Neuron (in vitro differentiated cells): ENCODE results near the gene PSMB10.

ENCODE experiments used
- H2AFZ ChIP-seq: one replicate; pipeline ENCODE4 v1.6.1; 2013; ENCODE audit warnings: low read depth, mild to moderate bottlenecking, inconsistent platforms, low read length, moderate library complexity
- H3K27me3 ChIP-seq: one replicate; pipeline ENCODE4 v1.6.1; 2013; ENCODE audit warnings: low read length; ENCODE audit not compliant: insufficient read depth
- H3K36me3 ChIP-seq: one replicate; pipeline ENCODE4 v1.6.1; 2013; ENCODE audit warnings: low read length; ENCODE audit not compliant: insufficient read depth
- H3K4me1 ChIP-seq: one replicate; pipeline ENCODE4 v1.6.1; 2013; ENCODE audit warnings: low read length; ENCODE audit not compliant: insufficient read depth
- H3K4me3 ChIP-seq: 2 replicates; pipeline ENCODE4 v1.5.1; 2013; ENCODE audit warnings: mild to moderate bottlenecking, low read length, moderate library complexity
- H3K9me3 ChIP-seq: one replicate; pipeline ENCODE4 v1.6.1; 2013; ENCODE audit warnings: low read length

Gene PSMB10

DNA sequence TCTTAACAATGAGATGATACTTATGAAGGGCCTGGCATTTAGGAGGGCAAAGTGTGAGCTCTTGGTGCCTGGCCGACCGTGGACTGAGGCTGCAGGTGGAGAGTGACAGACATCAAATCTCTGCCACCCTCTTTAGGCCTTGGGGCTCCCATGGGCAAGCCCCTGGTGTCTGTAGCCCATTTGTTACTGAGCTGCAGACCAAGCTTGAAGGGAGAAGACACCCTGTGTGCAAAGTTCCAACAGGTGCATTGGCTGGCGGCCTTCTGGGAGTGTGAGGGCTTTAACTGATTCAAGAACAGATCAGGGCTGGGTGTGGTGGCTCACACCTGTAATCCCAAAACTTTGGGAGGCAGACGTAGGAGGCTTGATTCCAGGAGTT, 4.2 kb downstream of the PSMB10 start:
- no peaks in the 10 kb centered on the region for H3K9me3 ChIP-seq
- H3K4me1 ChIP-seq = peaks cover 18% of the 10 kb centered on the region
- H2AFZ ChIP-seq = no peak overlapping the region
- H3K36me3 ChIP-seq = peaks cover 34% of the 10 kb centered on the region
- H3K27me3 ChIP-seq = no peaks in the 10 kb centered on the region
- no peak overlapping the region for H3K4me3 ChIP-seq

DNA sequence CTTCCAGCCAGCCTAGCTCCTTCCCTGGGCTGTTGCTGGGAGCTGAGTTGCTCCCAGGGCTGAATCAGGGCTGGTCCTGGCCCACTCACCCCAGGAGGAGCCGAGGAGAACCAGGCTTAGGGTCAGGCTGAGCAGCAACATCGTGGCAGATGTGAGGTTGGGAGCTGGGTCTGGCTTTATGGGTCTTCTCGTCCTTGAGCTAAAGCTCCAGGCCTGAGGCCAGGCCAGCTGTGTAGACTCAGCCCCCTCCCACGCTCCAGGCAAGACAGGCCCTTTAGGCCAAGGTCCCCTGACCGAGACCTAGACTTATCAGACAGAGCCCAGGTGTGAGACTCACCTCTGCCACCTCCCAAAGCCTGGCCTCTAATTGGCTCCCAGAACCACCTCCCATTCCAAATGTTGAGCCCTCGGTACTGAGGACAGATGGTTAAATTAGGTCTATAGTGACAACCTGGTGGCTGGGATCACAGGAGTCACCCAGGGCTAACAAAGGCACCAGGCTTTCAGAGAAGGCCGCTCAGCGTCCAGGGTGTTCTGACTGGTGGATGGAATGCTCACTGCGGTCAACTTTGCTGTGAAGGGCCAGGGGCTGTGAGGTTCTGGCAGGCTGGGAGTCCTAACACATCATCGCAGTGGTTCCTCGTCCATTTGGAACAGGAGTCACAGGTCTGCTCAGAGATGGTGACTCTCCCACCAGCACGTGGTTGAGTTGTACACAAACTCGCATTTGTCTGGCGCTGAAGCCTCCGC, 4.8 kb downstream of the PSMB10 start, which contains the start of gene CTRL:
CTRL (minus strand) TSS at position 151 of the 750 bp plus-strand sequence; CDS start at position 141, 10 bp downstream.
- no peak within 1 kb of the TSS for H2AFZ ChIP-seq
- H3K4me3 ChIP-seq = no peak within 1 kb of the TSS
- H3K27me3 ChIP-seq = no peaks in the 10 kb centered on the region
- H3K9me3 ChIP-seq = no peaks in the 10 kb centered on the region
- peaks cover 14% of the 10 kb centered on the region for H3K4me1 ChIP-seq
- peaks cover 36% of the 10 kb centered on the region for H3K36me3 ChIP-seq

DNA sequence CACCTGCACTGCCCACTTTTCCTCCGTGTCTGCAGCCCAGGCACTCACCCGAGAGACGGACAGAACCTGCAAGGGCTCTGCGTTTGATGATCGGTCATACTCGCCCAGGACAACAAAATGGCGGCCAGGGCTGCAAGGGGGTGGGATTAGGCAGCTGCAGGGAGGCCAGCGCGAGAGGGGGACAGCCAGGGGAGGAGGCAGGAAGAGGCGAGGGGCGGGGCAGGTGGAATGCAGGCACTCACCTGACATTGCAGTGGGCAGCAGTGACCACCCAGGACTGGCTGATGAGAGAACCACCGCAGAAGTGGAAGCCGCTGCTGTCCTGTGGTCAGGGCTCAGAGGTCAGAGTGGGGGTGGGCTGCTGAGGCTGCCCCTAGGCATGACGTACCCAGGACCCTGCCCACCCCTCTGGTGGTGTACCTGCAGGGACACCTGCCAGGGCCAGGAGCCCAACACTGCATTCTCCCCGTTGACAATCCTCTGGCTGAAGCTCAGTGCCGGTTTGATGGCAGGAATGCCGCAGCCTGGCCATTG, 5.9 kb downstream of the PSMB10 start:
- Histone ChIP-seq H3K27me3 (no peaks in the 10 kb centered on the region), H2AFZ (no peak overlapping the region), H3K4me1 (peaks cover 11% of the 10 kb centered on the region), H3K4me3 (no peak overlapping the region), H3K36me3 (peaks cover 38% of the 10 kb centered on the region), H3K9me3 (no peaks in the 10 kb centered on the region)

DNA sequence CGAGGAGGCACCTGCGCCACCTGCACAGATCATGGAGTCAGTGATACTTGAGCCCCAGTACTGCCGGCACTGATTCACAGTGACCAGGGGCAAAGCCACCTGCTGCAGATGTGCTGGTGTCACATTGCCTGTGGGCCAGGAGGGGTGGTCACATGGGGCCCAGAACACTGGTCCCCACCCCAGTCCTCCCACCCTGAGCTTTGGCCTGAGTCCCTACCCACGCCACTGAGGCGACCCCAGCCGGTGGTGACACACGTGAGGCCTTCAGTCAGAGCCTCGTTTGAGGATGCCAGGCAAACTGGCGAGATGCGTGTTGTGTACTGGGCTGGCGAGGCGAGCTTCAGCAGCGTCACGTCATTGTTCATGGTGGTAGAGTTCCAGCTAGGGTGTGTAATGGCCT, 6.5 kb downstream of the PSMB10 start:
- no peaks in the 10 kb centered on the region for H3K9me3 ChIP-seq
- peaks cover 38% of the 10 kb centered on the region for H3K36me3 ChIP-seq
- H3K4me1 ChIP-seq = peaks cover 11% of the 10 kb centered on the region
- H3K4me3 ChIP-seq = no peak overlapping the region
- no peak overlapping the region for H2AFZ ChIP-seq
- no peaks in the 10 kb centered on the region for H3K27me3 ChIP-seq

DNA sequence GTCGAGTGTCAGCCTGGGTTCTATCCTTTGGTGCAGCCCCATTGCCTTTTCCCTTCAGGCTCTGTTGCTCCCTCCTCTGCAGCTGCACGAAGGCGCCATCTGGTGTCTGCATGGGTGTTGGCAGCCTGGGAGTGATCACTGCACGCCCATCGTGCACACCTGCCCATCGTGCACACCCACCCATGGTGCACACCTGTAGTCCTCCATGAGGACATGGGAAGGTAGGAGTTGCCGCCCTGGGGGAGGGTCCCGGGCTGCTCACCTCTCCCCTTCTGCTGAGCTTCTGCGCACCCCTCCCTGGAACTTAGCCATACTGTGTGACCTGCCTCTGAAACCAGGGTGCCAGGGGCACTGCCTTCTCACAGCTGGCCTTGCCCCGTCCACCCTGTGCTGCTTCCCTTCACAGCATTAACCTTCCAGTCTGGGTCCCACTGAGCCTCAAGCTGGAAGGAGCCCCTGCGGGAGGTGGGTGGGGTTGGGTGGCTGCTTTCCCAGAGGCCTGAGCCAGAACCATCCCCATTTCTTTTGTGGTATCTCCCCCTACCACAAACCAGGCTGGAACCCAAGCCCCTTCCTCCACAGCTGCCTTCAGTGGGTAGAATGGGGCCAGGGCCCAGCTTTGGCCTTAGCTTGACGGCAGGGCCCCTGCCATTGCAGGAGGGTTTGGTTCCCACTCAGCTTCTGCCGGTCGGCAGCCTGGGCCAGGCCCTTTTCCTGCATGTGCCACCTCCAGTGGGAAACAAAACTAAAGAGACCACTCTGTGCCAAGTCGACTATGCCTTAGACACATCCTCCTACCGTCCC, 7.9 kb downstream of the PSMB10 start:
- no peaks in the 10 kb centered on the region for H3K4me1 ChIP-seq
- H3K27me3 ChIP-seq = no peaks in the 10 kb centered on the region
- H2AFZ ChIP-seq = no peak overlapping the region
- no peak overlapping the region for H3K4me3 ChIP-seq
- H3K36me3 ChIP-seq = peaks cover 39% of the 10 kb centered on the region
- H3K9me3 ChIP-seq = no peaks in the 10 kb centered on the region

DNA sequence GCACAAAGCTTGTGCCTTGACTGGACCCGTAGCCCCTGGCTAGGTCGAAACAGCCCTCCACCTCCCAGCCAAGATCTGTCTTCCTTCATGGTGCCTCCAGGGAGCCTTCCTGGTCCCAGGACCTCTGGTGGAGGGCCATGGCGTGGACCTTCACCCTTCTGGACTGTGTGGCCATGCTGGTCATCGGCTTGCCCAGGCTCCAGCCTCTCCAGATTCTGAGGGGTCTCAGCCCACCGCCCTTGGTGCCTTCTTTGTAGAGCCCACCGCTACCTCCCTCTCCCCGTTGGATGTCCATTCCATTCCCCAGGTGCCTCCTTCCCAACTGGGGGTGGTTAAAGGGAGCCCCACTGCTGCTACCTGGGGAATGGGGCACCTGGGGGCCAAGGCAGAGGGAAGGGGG, 8.5 kb downstream of the PSMB10 start:
- Histone ChIP-seq H3K36me3 (peaks cover 43% of the 10 kb centered on the region), H3K9me3 (no peaks in the 10 kb centered on the region), H3K4me1 (no peaks in the 10 kb centered on the region), H3K4me3 (no peak overlapping the region), H2AFZ (no peak overlapping the region), H3K27me3 (no peaks in the 10 kb centered on the region)

DNA sequence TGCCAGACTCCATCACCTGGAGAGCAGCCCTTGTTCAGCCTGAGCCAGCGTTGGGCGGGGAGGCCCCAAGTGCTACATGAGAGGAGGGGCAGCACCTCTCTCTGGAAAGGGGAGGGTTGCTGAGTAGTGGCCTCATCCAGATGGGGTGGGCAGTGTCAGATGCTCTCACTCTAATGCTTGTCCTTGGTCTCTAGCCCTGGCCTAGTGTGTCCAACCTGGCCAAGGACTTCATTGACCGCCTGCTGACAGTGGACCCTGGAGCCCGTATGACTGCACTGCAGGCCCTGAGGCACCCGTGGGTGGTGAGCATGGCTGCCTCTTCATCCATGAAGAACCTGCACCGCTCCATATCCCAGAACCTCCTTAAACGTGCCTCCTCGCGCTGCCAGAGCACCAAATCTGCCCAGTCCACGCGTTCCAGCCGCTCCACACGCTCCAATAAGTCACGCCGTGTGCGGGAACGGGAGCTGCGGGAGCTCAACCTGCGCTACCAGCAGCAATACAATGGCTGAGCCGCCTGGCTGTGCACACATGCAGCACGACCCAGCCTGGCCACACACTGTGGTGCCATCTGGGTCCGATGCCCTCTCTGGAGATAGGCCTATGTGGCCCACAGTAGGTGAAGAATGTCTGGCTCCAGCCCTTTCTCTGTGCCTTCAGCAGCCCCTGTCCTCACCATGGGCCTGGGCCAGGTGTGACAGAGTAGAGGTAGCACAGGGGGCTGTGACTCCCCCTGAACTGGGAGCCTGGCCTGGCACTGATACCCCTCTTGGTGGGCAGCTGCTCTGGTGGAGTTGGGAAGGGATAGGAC, 9.3 kb downstream of the PSMB10 start:
- H3K4me1 ChIP-seq = no peaks in the 10 kb centered on the region
- H3K36me3 ChIP-seq = peaks cover 42% of the 10 kb centered on the region
- H3K27me3 ChIP-seq = no peaks in the 10 kb centered on the region
- no peak overlapping the region for H3K4me3 ChIP-seq
- H3K9me3 ChIP-seq = no peaks in the 10 kb centered on the region
- no peak overlapping the region for H2AFZ ChIP-seq

DNA sequence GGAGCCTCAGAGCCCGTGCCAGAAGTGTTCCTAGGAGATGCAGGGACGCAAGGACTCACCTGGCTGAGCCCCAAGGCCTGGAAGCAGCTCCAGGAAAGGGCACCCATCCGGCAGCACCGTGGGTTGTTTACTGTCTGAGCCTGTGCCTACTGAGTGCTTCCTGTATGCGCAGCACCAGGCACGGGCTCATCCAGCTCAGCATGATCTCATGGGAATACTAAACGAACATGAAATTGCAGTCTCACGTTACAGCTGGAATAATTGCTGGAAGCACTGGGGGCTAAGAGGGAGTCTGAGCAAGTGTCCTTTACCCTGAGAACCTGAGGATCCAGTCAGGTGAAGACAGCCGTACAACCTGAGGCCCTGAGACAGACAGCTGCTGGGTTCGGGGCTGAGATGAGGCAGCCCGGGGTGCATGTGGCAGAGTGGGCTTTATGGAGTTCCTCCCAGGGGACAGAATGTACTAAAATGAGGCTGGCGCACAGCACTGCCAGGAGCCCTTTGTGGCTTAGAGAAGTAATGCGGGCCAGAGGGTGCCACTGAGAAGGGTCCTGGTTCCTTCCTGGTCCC, 10.4 kb downstream of the PSMB10 start:
- Histone ChIP-seq H2AFZ (no peak overlapping the region), H3K36me3 (peaks cover 38% of the 10 kb centered on the region), H3K9me3 (no peaks in the 10 kb centered on the region), H3K4me1 (no peaks in the 10 kb centered on the region), H3K27me3 (no peaks in the 10 kb centered on the region), H3K4me3 (no peak overlapping the region)

DNA sequence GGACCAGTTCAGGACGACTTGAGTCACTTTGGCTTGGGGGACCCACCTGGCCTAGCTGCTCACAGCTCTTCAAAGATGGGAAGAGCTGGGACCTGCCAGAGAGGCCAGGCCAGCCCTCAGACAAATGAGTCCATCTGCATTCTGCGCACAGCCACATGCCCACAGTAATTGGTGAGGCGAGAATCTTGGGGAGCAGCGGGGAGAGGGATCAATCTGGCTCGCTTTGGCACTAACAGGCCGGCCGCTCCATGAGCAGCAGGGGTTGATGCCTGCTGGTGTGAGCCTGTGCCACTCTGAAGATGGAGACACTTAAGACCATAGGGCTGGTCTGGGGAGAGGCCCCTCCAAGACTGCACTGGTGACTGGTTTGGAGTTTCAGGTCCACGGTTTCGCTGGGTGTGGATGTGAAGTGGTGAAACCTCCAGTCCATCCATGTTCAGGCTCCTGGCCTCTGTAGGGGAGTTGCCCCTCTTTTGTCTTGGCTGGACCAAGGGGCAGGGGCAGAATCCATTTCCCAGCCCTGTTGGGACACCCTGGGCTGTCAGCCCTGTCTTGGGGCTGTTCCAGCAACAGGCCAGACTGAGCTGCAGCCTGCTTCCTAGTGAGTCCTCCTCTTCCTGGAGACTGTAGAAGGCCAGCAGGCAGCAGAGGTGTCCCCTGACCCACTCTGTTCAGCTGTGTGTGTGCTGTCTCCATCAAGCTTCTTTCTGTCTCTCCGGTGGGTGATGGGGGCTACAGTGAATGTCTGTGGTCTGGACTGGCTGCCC, 12.3 kb downstream of the PSMB10 start:
- Histone ChIP-seq H3K27me3 (no peaks in the 10 kb centered on the region), H3K36me3 (peaks cover 28% of the 10 kb centered on the region), H3K4me1 (no peaks in the 10 kb centered on the region), H3K4me3 (no peak overlapping the region), H2AFZ (no peak overlapping the region), H3K9me3 (no peaks in the 10 kb centered on the region)

DNA sequence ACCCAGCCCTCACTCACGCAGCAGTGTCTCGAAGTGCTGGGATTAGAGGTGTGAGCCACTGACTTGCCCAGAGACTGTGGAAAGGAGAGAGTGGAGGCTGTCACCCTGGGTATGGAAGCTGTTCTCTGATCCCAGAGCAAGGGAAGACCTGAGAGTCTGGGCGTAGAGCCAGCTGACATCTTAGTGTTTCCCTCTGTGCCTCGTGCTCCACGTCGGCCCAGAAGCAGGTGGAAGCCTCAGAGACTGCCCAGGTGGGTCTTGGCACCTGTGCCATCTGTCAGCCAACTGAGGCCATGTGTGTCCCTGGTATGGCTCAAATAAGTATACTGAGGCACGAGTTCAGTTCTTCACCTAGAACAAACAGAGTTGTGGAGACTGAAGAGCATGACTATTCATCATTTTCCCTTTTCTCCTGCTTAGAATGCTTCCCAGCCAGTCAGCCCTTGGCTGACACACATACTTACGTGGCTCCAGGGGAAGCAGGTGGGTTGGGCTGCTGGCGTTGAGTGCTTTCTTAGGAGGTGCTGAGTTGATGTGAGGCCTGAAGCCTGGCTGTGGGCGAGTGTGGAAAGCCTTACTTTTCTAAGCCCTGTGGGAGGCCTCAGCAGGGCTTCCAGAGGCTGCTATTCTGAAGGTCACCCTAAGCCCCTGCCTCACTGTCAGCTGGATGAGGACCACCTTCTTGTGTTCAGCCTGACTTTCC, 13.1 kb downstream of the PSMB10 start:
- H3K4me3 ChIP-seq = no peak overlapping the region
- no peaks in the 10 kb centered on the region for H3K4me1 ChIP-seq
- H2AFZ ChIP-seq = no peak overlapping the region
- no peaks in the 10 kb centered on the region for H3K9me3 ChIP-seq
- peaks cover 22% of the 10 kb centered on the region for H3K36me3 ChIP-seq
- no peaks in the 10 kb centered on the region for H3K27me3 ChIP-seq

DNA sequence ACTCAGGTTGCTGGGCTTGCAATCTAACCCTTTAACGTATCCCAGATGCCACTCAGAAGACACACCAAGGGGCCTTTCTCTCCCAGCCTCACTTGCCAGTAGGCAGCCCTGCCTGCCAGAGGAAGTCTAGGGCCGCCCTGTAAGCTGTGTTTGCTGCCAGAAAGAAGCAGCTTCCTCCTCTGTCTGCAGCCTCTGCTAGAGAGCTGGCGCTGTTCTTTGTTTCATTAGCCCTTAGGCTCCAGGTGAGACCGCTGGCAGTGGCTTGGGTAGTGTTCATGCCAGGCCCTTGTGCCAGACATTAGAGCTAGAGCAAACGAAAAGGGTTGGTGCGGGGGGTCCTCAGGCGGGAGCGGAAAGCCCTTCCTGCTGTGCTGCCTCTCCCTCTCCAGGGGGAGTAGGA, 13.9 kb downstream of the PSMB10 start:
- H2AFZ ChIP-seq = no peak overlapping the region

More for the DNA sequence above, 13.9 kb downstream of the PSMB10 start:
- H3K4me3 ChIP-seq = no peak overlapping the region
- H3K9me3 ChIP-seq = no peaks in the 10 kb centered on the region
- H3K36me3 ChIP-seq = peaks cover 18% of the 10 kb centered on the region
- no peaks in the 10 kb centered on the region for H3K4me1 ChIP-seq
- H3K27me3 ChIP-seq = no peaks in the 10 kb centered on the region
